ENCODE results near the gene CDC20B. TPM values are rescaled to one million over a fixed set of nuclear protein-coding genes. Genes with fewer than 3 reads are reported as not detected.
A peak's percentile ranks its signal among the peaks of the same experiment; 100 is the strongest.
"Not testable (repeated sequence)": the region's sequence is repeated elsewhere in the genome, so short reads cannot be mapped to it uniquely, and the experiment has no call there.

The CDC20B gene
- total RNA-seq, 1 donor = not detected

DNA sequence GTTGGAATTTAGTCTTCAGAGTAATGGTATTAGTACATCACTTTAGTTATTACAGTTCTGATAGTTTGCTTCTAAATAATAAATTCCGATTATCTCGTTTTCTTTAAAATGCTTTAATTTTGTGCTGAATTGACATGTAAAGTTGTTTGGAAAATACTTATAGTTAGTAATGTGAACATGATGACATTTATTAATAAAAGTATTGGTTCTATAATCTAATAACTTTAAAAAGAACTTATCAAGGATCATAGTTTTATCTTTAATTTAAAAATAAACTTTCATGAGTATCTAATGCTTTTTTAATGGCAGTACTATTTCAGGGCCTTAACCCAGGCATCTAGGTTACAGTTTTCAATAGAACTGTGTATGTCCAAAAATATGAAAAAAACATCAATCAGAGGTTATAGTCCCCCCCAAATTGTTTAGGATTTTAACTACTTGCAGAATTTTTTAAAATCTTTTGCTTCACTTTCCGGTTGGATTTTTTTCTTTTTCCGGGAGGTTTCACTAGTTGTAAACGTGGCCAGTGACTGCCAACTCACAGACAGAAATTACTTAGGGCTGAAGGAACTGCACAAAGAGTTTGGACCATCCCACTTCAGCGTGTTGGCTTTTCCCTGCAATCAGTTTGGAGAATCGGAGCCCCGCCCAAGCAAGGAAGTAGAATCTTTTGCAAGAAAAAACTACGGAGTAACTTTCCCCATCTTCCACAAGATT is 12.3 kb downstream of the CDC20B start:
- DNase-seq (ENCODE audit: low read depth in 2 of 3, low spot score in 2 of 3) = no peak

DNA sequence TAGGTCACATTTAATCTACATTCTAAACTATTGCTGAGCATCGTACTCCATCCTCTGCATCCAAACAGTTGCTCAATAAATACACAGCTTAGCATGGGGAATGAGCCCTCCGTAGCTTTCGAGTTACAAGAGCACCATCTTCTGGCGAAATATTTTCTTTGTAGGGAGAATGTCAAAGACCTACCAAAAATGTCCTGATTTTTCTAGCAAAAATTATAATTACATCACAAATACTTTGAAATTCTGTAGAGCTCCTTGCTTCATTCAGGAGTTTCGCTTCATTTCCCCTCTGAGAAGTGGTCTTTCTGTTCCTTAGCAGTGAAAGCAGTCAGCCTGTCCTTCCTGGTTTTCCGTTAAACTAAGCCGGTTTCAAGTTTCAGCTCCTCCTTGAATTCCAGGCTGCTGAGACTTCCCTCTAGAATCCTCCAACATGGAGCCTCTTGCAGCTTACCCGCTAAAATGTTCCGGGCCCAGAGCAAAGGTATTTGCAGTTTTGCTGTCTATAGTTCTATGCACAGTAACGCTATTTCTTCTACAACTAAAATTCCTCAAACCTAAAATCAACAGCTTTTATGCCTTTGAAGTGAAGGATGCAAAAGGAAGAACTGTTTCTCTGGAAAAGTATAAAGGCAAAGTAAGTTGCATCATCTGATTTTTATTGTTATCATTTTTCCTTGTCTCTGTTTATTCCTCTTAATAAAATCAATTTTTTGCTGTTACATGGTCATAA is 13.0 kb downstream of the CDC20B start, which contains the start of gene GPX8:
Gene GPX8, plus strand, starts transcription at position 409 of the 730 bp plus-strand sequence. Its CDS starts 22 bp downstream, at position 431.
- DNase-seq (ENCODE audit: low read depth in 2 of 3, low spot score in 2 of 3) = peak in 2 of 3 donors; percentile 27 to 70

DNA sequence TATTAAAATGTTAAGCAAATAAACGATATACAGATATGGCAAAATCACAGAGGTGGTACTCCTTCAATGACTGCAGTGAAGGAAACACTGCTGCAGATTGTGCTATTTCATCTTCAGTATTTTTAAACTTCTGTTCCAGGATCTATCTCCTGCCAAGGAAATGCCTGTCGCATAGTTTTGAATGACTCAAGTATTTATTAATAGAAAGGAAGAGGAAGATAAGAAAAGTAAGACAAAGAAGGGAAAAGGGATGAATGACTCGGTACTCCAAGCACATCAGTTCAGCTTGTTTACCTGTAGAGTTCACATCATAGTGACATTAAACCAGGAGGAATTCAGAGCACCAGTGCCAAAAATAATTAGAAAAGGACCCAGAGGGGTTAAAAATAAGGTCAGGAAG is 18.1 kb downstream of the CDC20B start:
- DNase-seq (ENCODE audit: low read depth in 2 of 3, low spot score in 2 of 3) = no peak

DNA sequence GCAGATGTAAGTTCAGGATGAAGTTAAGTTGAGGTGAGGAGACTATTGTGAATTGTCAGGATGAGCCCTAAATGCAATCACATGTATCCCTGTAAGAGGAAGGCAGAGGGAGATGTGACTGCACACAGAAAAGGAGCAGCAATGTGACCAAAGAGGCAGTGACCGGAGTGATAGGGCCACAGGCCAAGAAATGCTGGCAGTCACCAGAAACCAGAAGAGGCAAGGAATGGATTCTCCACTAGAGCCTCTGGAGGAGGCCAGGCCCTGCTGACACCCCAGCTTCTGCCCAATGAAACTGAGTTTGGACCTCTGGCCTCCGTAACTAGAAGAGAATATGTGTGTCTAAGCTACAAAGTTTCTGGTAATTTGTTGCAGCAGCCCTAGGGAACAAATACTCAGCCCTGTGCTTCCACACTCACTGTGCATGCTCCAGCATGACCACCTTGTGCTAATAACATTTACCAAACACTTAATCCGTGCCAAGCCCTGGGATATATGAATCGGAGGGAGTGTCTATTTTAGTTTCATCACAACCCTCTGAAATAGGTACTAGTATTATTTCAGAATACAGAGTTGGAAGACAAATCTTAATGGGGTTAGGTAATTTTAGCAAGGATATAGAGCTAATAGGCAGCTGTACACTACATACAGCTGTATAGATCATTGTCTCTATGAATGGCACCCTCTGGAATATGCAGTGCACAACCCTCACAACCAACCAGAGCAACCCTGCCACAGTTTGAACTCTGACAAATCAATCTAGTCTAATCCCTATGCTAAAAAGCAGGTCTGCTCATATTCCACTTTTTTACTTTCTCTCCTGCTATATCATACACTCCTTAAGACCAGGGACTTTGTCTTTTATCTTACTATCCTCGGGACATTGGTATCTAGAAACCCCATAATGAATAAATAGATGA is 20.8 kb downstream of the CDC20B start:
- no peak for DNase-seq (ENCODE audit: low read depth in 2 of 3, low spot score in 2 of 3)

DNA sequence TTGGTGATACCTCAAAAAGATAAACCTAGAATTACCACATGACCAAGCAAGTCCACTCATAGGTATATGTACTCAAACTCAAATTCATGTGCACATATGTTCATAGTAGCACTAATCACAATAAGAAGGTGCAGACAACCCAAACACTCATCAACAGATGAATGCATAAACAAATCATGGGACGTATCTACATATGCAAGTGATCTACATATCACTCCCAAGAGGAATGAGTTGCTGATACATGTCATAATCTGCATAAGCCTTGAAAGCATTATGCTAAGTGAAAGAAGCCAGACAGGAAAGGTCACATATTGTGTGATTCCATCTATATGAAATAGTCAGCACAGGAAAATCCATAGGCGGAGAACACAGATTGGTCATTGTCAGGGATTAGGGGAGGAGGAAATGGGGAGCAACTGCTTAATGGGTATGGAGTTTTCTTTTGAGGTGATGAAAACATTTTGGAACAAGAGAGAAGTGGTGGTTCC is 23.6 kb downstream of the CDC20B start:
- no peak for DNase-seq (ENCODE audit: low read depth in 2 of 3, low spot score in 2 of 3)

DNA sequence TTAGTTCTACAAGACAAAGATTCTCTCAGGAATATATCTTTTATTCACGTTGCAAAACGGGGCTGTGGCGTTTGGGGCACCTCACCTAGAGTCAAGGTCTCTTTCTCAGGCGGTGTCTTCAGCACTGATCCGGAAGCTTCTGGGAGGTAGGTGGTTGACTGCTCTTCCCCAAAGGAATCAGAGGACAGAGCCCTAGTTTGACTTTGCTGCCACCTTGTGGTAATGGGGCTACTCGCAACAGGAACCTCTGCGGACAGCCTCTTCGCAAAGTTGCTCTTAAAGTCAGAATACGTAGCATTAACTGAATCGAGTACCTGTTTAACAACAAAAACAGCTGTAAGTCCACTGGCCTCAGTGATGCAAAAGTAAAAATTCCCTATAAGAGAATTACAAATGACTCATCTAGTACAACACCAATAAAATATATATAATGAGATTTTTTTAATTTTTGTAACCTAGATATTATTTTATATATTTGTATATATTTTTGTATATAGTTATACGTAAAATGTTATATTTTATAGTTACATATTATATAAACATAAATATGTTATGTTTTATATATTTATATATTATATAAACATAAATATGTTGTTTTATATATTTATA is 26.3 kb downstream of the CDC20B start:
- DNase-seq (ENCODE audit: low read depth in 2 of 3, low spot score in 2 of 3) = peak; percentile 61 to 89 (median 73)

DNA sequence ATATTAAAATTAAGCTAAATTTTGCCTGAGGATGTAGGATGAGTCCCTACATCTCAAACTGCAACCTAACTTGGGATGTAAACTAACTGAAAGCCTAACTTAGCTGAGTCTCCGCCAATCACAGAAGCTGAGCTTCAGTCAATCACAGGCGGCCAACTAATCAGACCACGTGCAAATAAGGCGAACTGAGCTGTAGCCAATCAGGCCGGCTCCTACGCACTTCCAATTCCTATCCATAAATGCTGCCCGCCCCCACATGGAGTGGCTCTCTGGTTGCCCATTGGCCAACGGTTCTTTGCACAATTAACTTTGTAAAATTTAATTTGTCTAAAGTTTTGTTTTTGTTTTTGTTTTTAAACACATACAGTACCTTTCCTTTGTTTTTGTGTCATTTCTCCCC is 26.9 kb downstream of the CDC20B start:
- no peak for DNase-seq (ENCODE audit: low read depth in 2 of 3, low spot score in 2 of 3)

DNA sequence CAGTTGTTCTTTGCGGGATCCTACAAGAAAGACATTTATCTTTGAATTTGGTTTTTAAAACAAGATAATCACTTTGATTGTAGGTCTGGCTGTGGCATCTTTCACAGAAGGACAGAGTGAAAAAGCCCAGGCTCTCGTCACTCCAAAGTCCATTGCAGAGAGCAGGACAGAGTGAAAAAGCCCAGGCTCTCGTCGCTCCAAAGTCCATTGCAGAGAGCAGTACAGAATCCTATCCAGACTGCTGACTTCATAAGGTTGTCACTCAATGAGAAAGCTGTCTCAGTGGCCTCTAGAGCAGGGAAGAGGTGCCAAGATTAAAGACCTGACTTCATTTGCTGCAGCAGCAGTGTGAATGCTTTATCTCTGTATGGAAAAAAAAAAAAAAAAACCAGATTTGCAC is 29.4 kb downstream of the CDC20B start:
- DNase-seq (ENCODE audit: low read depth in 2 of 3, low spot score in 2 of 3) = no peak

DNA sequence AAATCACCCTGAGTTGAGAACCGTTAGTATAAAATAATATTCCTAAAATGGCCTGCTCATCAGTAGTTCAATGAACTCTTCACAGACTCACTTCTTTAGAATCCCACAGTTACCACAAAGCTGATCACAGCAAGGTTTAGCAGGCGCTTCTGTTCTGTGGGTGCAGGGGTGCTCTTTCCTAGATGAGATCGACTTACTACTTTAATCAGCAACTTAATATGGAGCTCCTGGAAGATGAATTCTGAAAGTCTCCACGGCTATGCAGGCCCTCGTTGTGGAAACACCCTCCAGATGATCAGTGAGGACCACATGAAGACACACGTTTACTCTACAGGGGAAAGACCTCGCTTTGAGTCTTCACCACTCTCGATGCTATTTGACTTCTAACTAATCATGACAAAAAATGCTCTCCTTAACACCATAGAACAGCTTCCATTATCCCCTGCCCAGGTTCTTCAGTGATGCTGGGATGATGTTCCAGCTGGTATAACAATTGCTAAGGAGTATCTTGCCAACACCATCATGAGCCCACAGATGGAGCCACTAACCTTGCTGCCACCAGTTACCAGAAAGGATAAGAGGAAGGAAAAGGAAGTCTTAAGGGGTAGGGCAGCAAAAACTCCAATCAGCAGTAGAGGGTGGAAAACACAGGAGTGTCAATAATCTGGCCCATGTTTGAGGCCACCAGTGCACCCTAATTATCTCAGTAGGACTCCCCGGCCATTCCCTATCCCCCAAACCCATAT is 30.9 kb downstream of the CDC20B start:
- DNase-seq (ENCODE audit: low read depth in 2 of 3, low spot score in 2 of 3) = no peak

DNA sequence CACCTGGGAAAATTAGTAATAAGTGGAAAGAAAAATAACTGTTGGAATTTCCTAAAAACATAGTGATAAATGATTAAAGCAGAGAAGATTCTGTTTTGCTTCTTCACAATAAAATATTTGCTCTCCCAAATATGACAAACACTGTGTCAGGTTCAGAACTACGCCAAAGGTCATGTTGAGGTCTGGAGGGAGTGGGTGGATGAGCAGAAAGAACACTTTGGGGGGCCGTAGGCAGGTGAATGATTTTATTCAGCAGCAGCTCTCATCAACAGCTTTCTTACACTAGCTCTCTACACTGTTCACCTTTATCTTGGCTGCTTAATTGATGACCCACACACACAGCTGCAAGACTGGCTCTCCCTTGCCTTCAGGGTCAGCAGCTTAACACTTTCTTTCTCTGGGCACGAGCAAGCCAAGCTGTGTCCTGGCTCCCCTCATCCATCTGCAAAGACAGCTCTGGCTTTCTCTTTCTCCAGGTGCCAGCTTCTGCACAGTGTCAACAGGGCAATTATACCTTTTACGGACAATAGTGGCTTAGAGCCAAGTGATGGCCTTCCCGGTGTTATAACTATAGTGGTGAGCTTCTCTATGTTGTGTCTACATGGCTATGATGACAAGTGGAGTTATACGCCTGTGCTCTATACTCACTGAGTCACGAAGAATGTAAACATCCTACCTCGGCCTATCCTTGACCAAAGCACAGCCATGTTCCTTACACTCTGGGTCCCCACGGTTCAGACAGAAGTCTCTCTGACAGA is 31.9 kb downstream of the CDC20B start:
- no peak for DNase-seq (ENCODE audit: low read depth in 2 of 3, low spot score in 2 of 3)

DNA sequence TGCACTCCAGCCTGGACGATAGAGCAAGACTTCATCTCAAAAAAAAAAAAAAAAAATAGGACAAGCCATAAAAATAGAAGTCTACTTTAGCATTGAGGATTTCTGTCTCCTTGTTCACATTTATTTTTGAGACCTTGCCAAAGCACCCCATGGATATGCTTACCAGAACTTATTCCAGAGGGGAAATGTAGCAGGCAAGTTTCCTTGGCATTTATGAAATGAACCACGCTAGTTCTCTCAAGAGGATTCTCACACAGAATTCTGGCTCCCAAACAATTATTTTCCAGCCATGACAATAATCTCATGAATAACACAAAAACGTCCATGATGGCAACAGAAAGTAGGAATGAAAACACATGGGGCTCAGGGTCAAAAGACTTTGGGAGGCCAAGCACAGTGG is 36.5 kb downstream of the CDC20B start:
- DNase-seq (ENCODE audit: low read depth in 2 of 3, low spot score in 2 of 3) = no peak

DNA sequence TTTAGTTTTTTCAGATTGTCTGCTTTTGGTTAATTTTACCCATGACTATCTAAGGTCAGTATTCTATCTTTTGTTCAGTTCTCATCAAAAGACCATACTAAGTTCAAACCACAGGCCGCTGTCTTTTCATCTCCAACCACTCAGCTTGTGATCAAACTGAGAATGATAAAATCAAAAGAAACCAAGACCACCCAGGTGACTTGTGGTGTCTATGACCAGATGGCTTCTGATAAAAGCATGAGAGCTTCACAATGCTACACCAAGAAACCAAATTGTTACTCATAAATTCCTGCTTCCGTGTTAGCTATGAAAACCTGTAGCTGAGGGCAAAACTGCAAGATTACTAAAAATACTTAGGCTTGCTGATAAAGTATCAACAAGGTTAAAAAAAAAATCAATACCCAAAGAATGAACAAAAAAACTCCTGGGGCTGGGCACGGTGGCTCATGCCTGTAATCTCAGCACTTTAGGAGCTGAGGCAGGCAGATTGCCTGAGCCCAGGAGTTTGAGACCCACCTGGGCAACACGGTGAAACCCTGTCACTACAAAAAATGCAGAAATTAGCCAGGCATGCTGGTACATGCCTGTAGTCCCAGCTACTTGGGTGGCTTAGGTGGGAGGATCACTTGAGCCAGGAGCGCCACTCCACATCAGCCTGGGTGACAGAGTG is 38.8 kb downstream of the CDC20B start:
- peak in 1 of 3 donors; percentile 6 for DNase-seq (ENCODE audit: low read depth in 2 of 3, low spot score in 2 of 3)

DNA sequence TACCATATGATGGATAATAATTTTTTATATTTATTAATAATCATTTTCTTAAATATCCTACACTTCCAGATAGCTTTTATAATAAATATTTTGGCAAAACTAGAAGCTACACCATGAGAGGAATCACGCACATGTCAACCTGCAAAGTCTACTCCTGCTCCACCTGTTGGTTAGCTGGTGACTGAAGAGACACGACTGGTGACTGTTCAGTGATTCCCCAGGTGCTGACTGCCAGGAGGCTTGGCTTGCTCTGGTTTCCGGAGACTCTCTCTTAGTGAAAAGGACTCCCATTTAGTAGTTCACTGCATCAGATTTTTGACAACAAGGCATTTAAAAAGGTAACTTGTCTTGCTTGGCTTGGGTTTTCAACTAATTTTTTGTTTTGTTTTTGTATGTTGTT is 49.6 kb downstream of the CDC20B start:
- no peak for DNase-seq (ENCODE audit: low read depth in 2 of 3, low spot score in 2 of 3)

DNA sequence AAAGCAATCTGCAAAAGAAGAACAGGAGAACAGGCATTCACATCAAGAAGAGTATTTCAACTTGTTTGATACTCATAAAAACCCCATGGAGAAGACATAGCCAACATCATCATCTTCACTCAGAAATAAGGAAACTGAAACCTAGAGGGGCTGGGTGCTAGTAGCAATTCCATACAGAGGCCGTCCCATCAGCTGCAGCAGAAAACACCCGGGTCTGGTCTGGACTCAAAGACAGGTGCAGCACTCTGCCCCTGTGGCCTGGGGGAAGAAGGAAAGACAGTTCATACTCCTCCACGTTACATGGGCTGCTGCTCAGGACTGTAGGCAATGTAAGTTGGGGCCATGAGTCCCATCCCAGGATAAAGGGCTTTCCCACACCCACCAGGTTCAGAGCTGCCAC is 58.9 kb downstream of the CDC20B start:
- DNase-seq (ENCODE audit: low read depth in 2 of 3, low spot score in 2 of 3) = no peak

DNA sequence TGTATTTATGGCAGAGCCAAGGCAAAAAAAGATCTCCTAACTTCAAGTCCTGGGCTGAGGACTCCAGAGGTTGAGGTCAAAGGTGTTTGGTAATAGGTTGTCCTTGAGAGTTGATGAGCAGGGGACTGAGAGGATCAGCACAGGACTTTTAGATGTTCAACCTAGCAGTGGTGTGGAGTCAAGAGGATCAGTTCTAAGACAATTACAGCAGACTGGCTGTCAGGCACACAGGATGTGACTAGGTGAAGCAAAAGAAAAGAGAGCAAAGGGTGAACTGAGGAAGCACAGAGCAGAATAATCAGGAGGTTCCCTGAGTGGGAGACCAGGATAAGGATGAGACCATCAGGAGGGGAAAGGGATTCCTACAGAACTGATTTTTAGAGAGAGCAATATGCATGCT is 59.6 kb downstream of the CDC20B start:
- DNase-seq (ENCODE audit: low read depth in 2 of 3, low spot score in 2 of 3) = no peak

DNA sequence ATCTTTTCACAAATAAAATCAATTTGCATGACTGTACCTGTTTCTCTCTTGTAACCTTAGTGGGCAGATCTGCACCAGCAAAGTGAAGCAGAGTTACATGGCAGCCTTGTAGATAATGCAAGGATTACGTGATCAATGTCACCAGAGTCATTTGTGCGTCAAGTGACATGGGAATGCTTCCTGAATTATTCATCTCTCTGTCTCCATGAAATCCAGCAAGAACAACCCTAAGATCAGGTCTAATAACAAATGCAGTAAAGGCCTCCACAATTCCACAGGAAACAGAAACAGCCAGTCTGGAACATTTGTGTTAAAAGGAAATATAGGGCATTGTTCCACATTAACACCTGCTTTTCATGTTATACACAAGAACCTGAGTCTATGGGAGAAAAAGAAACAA is 62.8 kb downstream of the CDC20B start:
- no peak for DNase-seq (ENCODE audit: low read depth in 2 of 3, low spot score in 2 of 3)

DNA sequence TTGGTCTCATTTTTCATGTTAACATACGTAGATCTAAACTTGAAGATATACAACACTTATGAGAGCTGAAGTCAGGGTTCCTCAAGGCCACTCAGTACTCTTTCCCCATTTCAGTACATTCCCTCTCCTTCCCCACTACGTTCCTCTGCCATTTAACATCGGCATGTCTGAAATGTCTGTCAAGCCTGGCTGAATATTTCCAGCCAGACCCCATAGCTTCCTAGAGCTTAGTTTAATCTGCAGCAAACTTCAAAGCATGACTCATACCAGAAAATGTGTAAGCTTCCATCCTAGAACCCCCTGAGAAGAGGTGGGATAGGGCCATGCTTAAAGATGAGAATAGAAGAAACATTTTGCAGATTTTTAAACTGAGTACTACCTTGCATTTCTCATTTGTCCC is 64.3 kb downstream of the CDC20B start:
- no peak for DNase-seq (ENCODE audit: low read depth in 2 of 3, low spot score in 2 of 3)

DNA sequence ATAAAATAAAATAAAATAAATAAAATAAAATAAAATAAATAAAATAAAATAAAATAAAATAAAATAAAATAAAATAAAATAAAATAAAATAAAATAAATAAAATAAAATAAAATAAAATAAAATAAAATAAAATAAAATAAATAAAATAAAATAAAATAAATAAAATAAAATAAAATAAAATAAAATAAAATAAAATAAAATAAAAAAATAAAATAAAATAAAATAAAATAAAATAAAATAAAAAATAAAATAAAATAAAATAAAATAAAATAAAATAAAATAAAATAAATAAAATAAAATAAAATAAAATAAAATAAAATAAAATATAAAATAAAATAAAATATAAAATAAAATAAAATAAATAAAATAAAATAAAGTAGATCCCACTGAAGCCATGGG is 67.0 kb downstream of the CDC20B start:
- not testable (repeated sequence) for DNase-seq (ENCODE audit: low read depth in 2 of 3, low spot score in 2 of 3)

Data from hematopoietic multipotent progenitor cell (in vitro differentiated cells).